ENCODE results near the gene TTPAL.
"Not testable (repeated sequence)": the region's sequence is repeated elsewhere in the genome, so short reads cannot be mapped to it uniquely, and the experiment has no call there.

The TTPAL gene

GRCh38 chr20:44470327-44470726 is 5.3 kb upstream of the TTPAL start:
- no peak for DNase-seq

GRCh38 chr20:44471481-44471882 is 4.2 kb upstream of the TTPAL start:
- DNase-seq = no peak

- not testable (repeated sequence) for DNase-seq
These were observed 3.4 kb upstream of the TTPAL start for GRCh38 chr20:44472283-44472682.

GRCh38 chr20:44475372-44475693 is 341 bp upstream of the TTPAL start:
- no peak for DNase-seq

- no peak for DNase-seq
These were observed 1.5 kb downstream of the TTPAL start for GRCh38 chr20:44477151-44477550.

- DNase-seq = no peak
These were observed 2.5 kb downstream of the TTPAL start for GRCh38 chr20:44478206-44478605.

- no peak for DNase-seq
These were observed 4.0 kb downstream of the TTPAL start for GRCh38 chr20:44479643-44480042.

GRCh38 chr20:44480097-44480496 is 4.4 kb downstream of the TTPAL start:
- no peak for DNase-seq

GRCh38 chr20:44481719-44482416 is 6.2 kb downstream of the TTPAL start:
- no peak for DNase-seq

GRCh38 chr20:44483112-44483511 is 7.4 kb downstream of the TTPAL start:
- no peak for DNase-seq

GRCh38 chr20:44485078-44485829 is 9.6 kb downstream of the TTPAL start:
- DNase-seq = no peak

- DNase-seq = no peak
These were observed 10.1 kb downstream of the TTPAL start for GRCh38 chr20:44485830-44486198.

- no peak for DNase-seq
These were observed 12.9 kb downstream of the TTPAL start for GRCh38 chr20:44488551-44488950.

GRCh38 chr20:44489223-44489622 is 13.5 kb downstream of the TTPAL start:
- no peak for DNase-seq

GRCh38 chr20:44489931-44490330 is 14.3 kb downstream of the TTPAL start:
- DNase-seq = no peak

- peak in 1 of 2 donors; percentile 26 for DNase-seq
These were observed 16.1 kb downstream of the TTPAL start for GRCh38 chr20:44491635-44492395.

GRCh38 chr20:44494266-44494665 is 18.6 kb downstream of the TTPAL start:
- no peak for DNase-seq

- no peak for DNase-seq
These were observed 19.0 kb downstream of the TTPAL start for GRCh38 chr20:44494681-44495080.

GRCh38 chr20:44495257-44495656 is 19.6 kb downstream of the TTPAL start:
- DNase-seq = no peak

- no peak for DNase-seq
These were observed 20.3 kb downstream of the TTPAL start for GRCh38 chr20:44495802-44496481.

- no peak for DNase-seq
These were observed 21.3 kb downstream of the TTPAL start for GRCh38 chr20:44496976-44497375.

GRCh38 chr20:44497761-44498160 is 22.1 kb downstream of the TTPAL start:
- DNase-seq = no peak

GRCh38 chr20:44500221-44500620 is 24.5 kb downstream of the TTPAL start:
- DNase-seq = no peak

Data from CD4-positive, alpha-beta T cell treated with Interleukin-1 beta for 1 hour (primary cell).